OCI-LY3 (cell line): ENCODE data around the gene GPD2.

Source experiments
- H2AFZ ChIP-seq: fragments of 200-600, 300-600 bp; shearing (Covaris generic); 2 replicates; pipeline ENCODE4 v1.6.0; 2014; ENCODE audit warnings: antibody characterized with exemption, low read depth, low read length
- H3K27ac ChIP-seq: fragments of 200-600, 300-600 bp; sonication (generic); 2 replicates; pipeline ENCODE4 v1.5.1; 2014; ENCODE audit warnings: mild to moderate bottlenecking, low read length, moderate library complexity, mixed read lengths
- H3K27me3 ChIP-seq: fragments of 200-600, 300-600 bp; sonication (generic); 2 replicates; pipeline ENCODE4 v1.6.1; 2014; ENCODE audit warnings: low read depth, low read length, mixed read lengths
- H3K36me3 ChIP-seq: fragments of 200-600, 300-600 bp; sonication (generic); replicated peaks from 2 replicates; pipeline ENCODE3; 2014; ENCODE audit warnings: low read depth, low read length, mixed read lengths
- H3K4me1 ChIP-seq: fragments of 300-600, 200-600 bp; sonication (generic); 2 replicates; pipeline ENCODE4 v1.6.1; 2014; ENCODE audit warnings: low read length, mixed read lengths
- H3K4me2 ChIP-seq: fragments of 200-600, 300-600 bp; sonication (generic); 2 replicates; pipeline ENCODE4 v1.6.1; 2014; ENCODE audit warnings: low read length, mixed read lengths
- H3K4me3 ChIP-seq: fragments of 300-600, 200-600 bp; sonication (generic); 2 replicates; pipeline ENCODE4 v1.5.1; 2014; ENCODE audit warnings: antibody characterized with exemption, mild to moderate bottlenecking, low read length, moderate library complexity
- H3K79me2 ChIP-seq: fragments of 300-600, 200-600 bp; shearing (Covaris generic); 2 replicates; pipeline ENCODE4 v1.6.1; 2014; ENCODE audit warnings: mild to moderate bottlenecking, low read length, mixed read lengths
- H3K9ac ChIP-seq: fragments of 300-600, 200-600 bp; shearing (Covaris generic); 2 replicates; pipeline ENCODE4 v1.6.0; 2014; ENCODE audit warnings: mild to moderate bottlenecking, low read length, moderate library complexity
- H3K9me3 ChIP-seq: fragments of 200-600, 300-600 bp; shearing (Covaris generic); 2 replicates; pipeline ENCODE4 v1.6.1; 2014; ENCODE audit warnings: low read length, mixed read lengths; ENCODE audit not compliant: insufficient read depth
- H4K20me1 ChIP-seq: fragments of 200-600, 300-600 bp; sonication (generic); 2 replicates; pipeline ENCODE4 v1.6.1; 2016; ENCODE audit warnings: low read length, mixed read lengths; ENCODE audit not compliant: insufficient read depth
- CTCF ChIP-seq: fragments of 200-600, 300-600 bp; sonication (generic); IDR thresholded peaks from 2 replicates; pipeline ENCODE4 v1.5.1; 2014; ENCODE audit warnings: antibody characterized with exemption, low read length, low read depth
- EZH2phosphoT487 ChIP-seq: fragments of 200-600 bp; shearing (Covaris generic); IDR thresholded peaks from 2 replicates; pipeline ENCODE4 v1.6.1; 2018; ENCODE audit warnings: antibody characterized with exemption, mixed run types, low read depth

The GPD2 gene

GRCh38 chr2:156593594-156593921 is 157.4 kb downstream of the GPD2 start:
- H3K4me1 ChIP-seq = peaks cover 3% of the 10 kb centered on the region
- TF ChIP-seq EZH2phosphoT487 (no peak), CTCF (no peak)
- no peaks in the 10 kb centered on the region for H3K79me2 ChIP-seq

GRCh38 chr2:156598563-156598962 is 162.4 kb downstream of the GPD2 start:
- Histone ChIP-seq H3K79me2 (no peaks in the 10 kb centered on the region), H3K36me3 (no peaks in the 10 kb centered on the region), H3K4me1 (no peaks in the 10 kb centered on the region), H3K9me3 (no peaks in the 10 kb centered on the region), H3K4me2 (no peak overlapping the region), H3K27me3 (no peaks in the 10 kb centered on the region), H3K27ac (no peak overlapping the region), H3K4me3 (no peak overlapping the region), H3K9ac (no peak overlapping the region), H2AFZ (no peak overlapping the region), H4K20me1 (no peaks in the 10 kb centered on the region)
- no peak for TF ChIP-seq EZH2phosphoT487
- no peak for TF ChIP-seq CTCF

More at GRCh38 chr2:156593594-156593921, 157.4 kb downstream of the GPD2 start:
- H3K4me3 ChIP-seq = no peak overlapping the region
- H3K9me3 ChIP-seq = no peaks in the 10 kb centered on the region
- no peak overlapping the region for H2AFZ ChIP-seq
- H3K27me3 ChIP-seq = no peaks in the 10 kb centered on the region
- H3K9ac ChIP-seq = no peak overlapping the region
- no peak overlapping the region for H3K27ac ChIP-seq
- no peaks in the 10 kb centered on the region for H3K36me3 ChIP-seq
- no peak overlapping the region for H3K4me2 ChIP-seq
- no peaks in the 10 kb centered on the region for H4K20me1 ChIP-seq

- Histone ChIP-seq H3K27me3 (no peaks in the 10 kb centered on the region), H3K4me2 (no peak overlapping the region), H3K4me3 (no peak overlapping the region), H3K36me3 (no peaks in the 10 kb centered on the region), H4K20me1 (no peaks in the 10 kb centered on the region), H3K27ac (no peak overlapping the region), H3K9me3 (no peaks in the 10 kb centered on the region), H3K9ac (no peak overlapping the region), H2AFZ (no peak overlapping the region), H3K79me2 (no peaks in the 10 kb centered on the region), H3K4me1 (no peaks in the 10 kb centered on the region)
- TF ChIP-seq EZH2phosphoT487 = no peak
- no peak for TF ChIP-seq CTCF
These were observed 164.0 kb downstream of the GPD2 start for GRCh38 chr2:156600196-156600595.

- H3K4me3 ChIP-seq = no peak overlapping the region
- no peak overlapping the region for H3K4me2 ChIP-seq
- no peaks in the 10 kb centered on the region for H3K9me3 ChIP-seq
- no peaks in the 10 kb centered on the region for H3K27me3 ChIP-seq
- no peak overlapping the region for H3K27ac ChIP-seq
- no peak for TF ChIP-seq CTCF
- TF ChIP-seq EZH2phosphoT487 = no peak
- no peaks in the 10 kb centered on the region for H3K4me1 ChIP-seq
- no peaks in the 10 kb centered on the region for H3K36me3 ChIP-seq
- no peak overlapping the region for H3K9ac ChIP-seq
- H2AFZ ChIP-seq = no peak overlapping the region
- no peaks in the 10 kb centered on the region for H4K20me1 ChIP-seq
- no peaks in the 10 kb centered on the region for H3K79me2 ChIP-seq
These were observed 165.8 kb downstream of the GPD2 start for GRCh38 chr2:156601855-156602551.
